ENCODE results near the gene ELL. TPM values are rescaled to one million over a fixed set of nuclear protein-coding genes. Genes with fewer than 3 reads are reported as not detected.
A peak's percentile ranks its signal among the peaks of the same experiment; 100 is the strongest.
"Not testable (repeated sequence)": the region's sequence is repeated elsewhere in the genome, so short reads cannot be mapped to it uniquely, and the experiment has no call there.

Gene ELL
- total RNA-seq, 2 experiments from 2014 or later = 22.9 to 33.7 TPM

- ATAC-seq = no peak
- Mint-ChIP-seq H3K4me3 (peak overlapping the region; percentile 97), H3K27me3 (peaks cover 3% of the 10 kb centered on the region), H3K9me3 (ENCODE audit: low read depth) (no peaks in the 10 kb centered on the region), H3K27ac (peak overlapping the region; percentile 89), H3K36me3 (peaks cover 6% of the 10 kb centered on the region), H3K4me1 (peaks cover 77% of the 10 kb centered on the region)
- DNase-seq = peak; percentile 58
- CTCF ChIA-PET = interaction anchor here (1.1 to 17.3 kb wide), 8 partner anchors 8 to 213 kb away, joined by 3 to 278 read pairs (median 14); partner anchors contain the start of genes GDF15, IQCN, JUND and PGPEP1
Observed at GRCh38 chr19:18418029-18418482, 103.8 kb downstream of the ELL start.

GRCh38 chr19:18417250-18418028 lies 104.4 kb downstream of the ELL start:
- Mint-ChIP-seq H3K36me3 (peaks cover 2% of the 10 kb centered on the region), H3K27ac (peak overlapping the region; percentile 89), H3K4me1 (peaks cover 70% of the 10 kb centered on the region), H3K4me3 (peak overlapping the region; percentile 97), H3K27me3 (peaks cover 3% of the 10 kb centered on the region), H3K9me3 (ENCODE audit: low read depth) (no peaks in the 10 kb centered on the region)
- DNase-seq (peak; percentile 72), ATAC-seq (peak; percentile 5)
- CTCF ChIA-PET = interaction anchor here (1.1 to 17.3 kb wide), 8 partner anchors 11 to 213 kb away, joined by 3 to 278 read pairs (median 4); partner anchors contain the start of genes GDF15, IQCN, JUND and PGPEP1

GRCh38 chr19:18416778-18417249 lies 105.1 kb downstream of the ELL start:
- CTCF ChIA-PET = interaction anchor here (1.0 to 17.3 kb wide), 7 partner anchors 12 to 224 kb away, joined by 3 to 278 read pairs (median 4); partner anchors contain the start of genes GDF15, IQCN, JUND and MPV17L2
- H3K4me1 Mint-ChIP-seq = peaks cover 65% of the 10 kb centered on the region
- no peaks in the 10 kb centered on the region for H3K9me3 Mint-ChIP-seq (ENCODE audit: low read depth)
- H3K36me3 Mint-ChIP-seq = peaks cover 2% of the 10 kb centered on the region
- peak overlapping the region; percentile 85 for H3K27ac Mint-ChIP-seq
- ATAC-seq = peak; percentile 27
- peak; percentile 84 for DNase-seq
- H3K27me3 Mint-ChIP-seq = peaks cover 3% of the 10 kb centered on the region
- H3K4me3 Mint-ChIP-seq = peak overlapping the region; percentile 66

GRCh38 chr19:18415178-18415867 lies 106.5 kb downstream of the ELL start:
- CTCF ChIA-PET = interaction anchor here (0.7 to 17.3 kb wide), 14 partner anchors 7 to 223 kb away, joined by 3 to 278 read pairs (median 4); partner anchors contain the start of genes GDF15, IQCN, JUND and LSM4
- Mint-ChIP-seq H3K27me3 (peaks cover 8% of the 10 kb centered on the region), H3K9me3 (ENCODE audit: low read depth) (no peaks in the 10 kb centered on the region), H3K4me3 (peak overlapping the region; percentile 50), H3K27ac (peak overlapping the region; percentile 85), H3K4me1 (peaks cover 57% of the 10 kb centered on the region), H3K36me3 (peaks cover 2% of the 10 kb centered on the region)
- DNase-seq (no peak), ATAC-seq (no peak)

GRCh38 chr19:18414504-18415177 lies 107.2 kb downstream of the ELL start:
- peak overlapping the region; percentile 85 for H3K27ac Mint-ChIP-seq
- peak; percentile 80 for DNase-seq
- CTCF ChIA-PET = interaction anchor here (0.7 to 17.3 kb wide), 18 partner anchors 8 to 222 kb away, joined by 3 to 278 read pairs (median 4); partner anchors contain the start of genes GDF15, IQCN, JUND and LSM4
- peaks cover 56% of the 10 kb centered on the region for H3K4me1 Mint-ChIP-seq
- no peak for ATAC-seq
- peaks cover 8% of the 10 kb centered on the region for H3K27me3 Mint-ChIP-seq
- H3K4me3 Mint-ChIP-seq = no peak overlapping the region
- no peaks in the 10 kb centered on the region for H3K9me3 Mint-ChIP-seq (ENCODE audit: low read depth)
- no peaks in the 10 kb centered on the region for H3K36me3 Mint-ChIP-seq

GRCh38 chr19:18412610-18413239 lies 109.1 kb downstream of the ELL start:
- CTCF ChIA-PET = interaction anchor here (0.7 to 17.3 kb wide), 18 partner anchors 9 to 300 kb away, joined by 3 to 278 read pairs (median 4); partner anchors contain the start of genes GDF15, IQCN, JUND and LRRC25
- Mint-ChIP-seq H3K27ac (no peak overlapping the region), H3K4me1 (peaks cover 48% of the 10 kb centered on the region), H3K27me3 (peaks cover 4% of the 10 kb centered on the region), H3K9me3 (ENCODE audit: low read depth) (no peaks in the 10 kb centered on the region), H3K36me3 (no peaks in the 10 kb centered on the region), H3K4me3 (no peak overlapping the region)
- ATAC-seq = no peak
- DNase-seq = no peak

GRCh38 chr19:18408053-18408476 lies 113.8 kb downstream of the ELL start:
- Mint-ChIP-seq H3K9me3 (ENCODE audit: low read depth) (no peaks in the 10 kb centered on the region), H3K4me3 (no peak overlapping the region), H3K36me3 (no peaks in the 10 kb centered on the region), H3K4me1 (peaks cover 11% of the 10 kb centered on the region), H3K27me3 (peaks cover 4% of the 10 kb centered on the region), H3K27ac (no peak overlapping the region)
- ATAC-seq (peak; percentile 12), DNase-seq (peak; percentile 48)
- CTCF ChIA-PET = interaction anchor here (4.1 to 13.2 kb wide), 2 partner anchors 12 to 130 kb away, joined by 24 to 127 read pairs; partner anchors contain the start of genes IQCN, JUND and SSBP4

- CTCF ChIA-PET = interaction anchor here (0.7 to 2.2 kb wide), 8 partner anchors 9 to 214 kb away, joined by 3 to 7 read pairs (median 4); partner anchors contain the start of genes GDF15, LRRC25, MPV17L2 and SSBP4
- Mint-ChIP-seq H3K4me3 (no peak overlapping the region), H3K27ac (no peak overlapping the region), H3K4me1 (peaks cover 13% of the 10 kb centered on the region), H3K9me3 (ENCODE audit: low read depth) (no peaks in the 10 kb centered on the region), H3K27me3 (peaks cover 4% of the 10 kb centered on the region), H3K36me3 (no peaks in the 10 kb centered on the region)
- DNase-seq = no peak
- no peak for ATAC-seq
Observed at GRCh38 chr19:18406749-18407148, 115.1 kb downstream of the ELL start.

- CTCF ChIA-PET = interaction anchor here (0.7 to 2.2 kb wide), 5 partner anchors 16 to 213 kb away, joined by 3 to 7 read pairs (median 4); partner anchors contain the start of gene MPV17L2
- not testable (repeated sequence) for H3K36me3 Mint-ChIP-seq; ATAC-seq; H3K9me3 Mint-ChIP-seq (ENCODE audit: low read depth); H3K4me3 Mint-ChIP-seq; DNase-seq; H3K27ac Mint-ChIP-seq; H3K27me3 Mint-ChIP-seq
- H3K4me1 Mint-ChIP-seq = peaks cover 22% of the 10 kb centered on the region
Observed at GRCh38 chr19:18405754-18406153, 116.1 kb downstream of the ELL start.

GRCh38 chr19:18402455-18403248 lies 119.2 kb downstream of the ELL start:
- CTCF ChIA-PET = interaction anchor here (7.6 kb wide), 1 partner anchor 14 kb away, joined by 77 read pairs; the partner anchor contains the start of gene GDF15
- H3K4me1 Mint-ChIP-seq = peaks cover 16% of the 10 kb centered on the region
- not testable (repeated sequence) for DNase-seq; H3K9me3 Mint-ChIP-seq (ENCODE audit: low read depth); ATAC-seq; H3K36me3 Mint-ChIP-seq; H3K27ac Mint-ChIP-seq; H3K4me3 Mint-ChIP-seq
- peaks cover 10% of the 10 kb centered on the region for H3K27me3 Mint-ChIP-seq

GRCh38 chr19:18401580-18402112 lies 120.2 kb downstream of the ELL start:
- Mint-ChIP-seq H3K27ac (no peak overlapping the region), H3K9me3 (ENCODE audit: low read depth) (no peaks in the 10 kb centered on the region), H3K36me3 (no peaks in the 10 kb centered on the region), H3K27me3 (peaks cover 14% of the 10 kb centered on the region), H3K4me3 (no peak overlapping the region), H3K4me1 (peaks cover 20% of the 10 kb centered on the region)
- CTCF ChIA-PET = interaction anchor here (3.2 to 7.6 kb wide), 2 partner anchors 8 to 13 kb away, joined by 10 to 77 read pairs; partner anchors contain the start of gene GDF15
- DNase-seq (no peak), ATAC-seq (peak; percentile 54)
